ENCODE measurements around the gene APBB2. TPM values are rescaled to one million over a fixed set of nuclear protein-coding genes. Genes with fewer than 3 reads are reported as not detected.
A peak's percentile ranks its signal among the peaks of the same experiment; 100 is the strongest.

Gene APBB2
- total RNA-seq, 4 donors from 2014 or later: 47.5 to 99.9 (median 57.5) TPM

GRCh38 chr4:41212616-41213203, 1.6 kb downstream of the APBB2 start:
- Histone ChIP-seq H3K4me1 (peaks cover 0 to 22% (median 7%) of the 10 kb centered on the region in 4 donors), H3K36me3 (no peaks in the 10 kb centered on the region), H3K27me3 (no peaks in the 10 kb centered on the region), H3K27ac (no peak overlapping the region), H3K4me3 (peak overlapping the region in 2 of 4 donors; percentile 85 to 86), H3K9me3 (no peaks in the 10 kb centered on the region)
- peak in 4 of 6 experiments; percentile 20 to 71 (median 60) for TF ChIP-seq CTCF (IDR thresholded peaks at IDR 0.05)
- TF ChIP-seq POLR2A (IDR thresholded peaks at IDR 0.05): no peak
- DNase-seq: peak in 1 of 3 donors; percentile 59

- Histone ChIP-seq H3K9me3 (no peaks in the 10 kb centered on the region), H3K4me1 (peaks cover 0 to 22% (median 7%) of the 10 kb centered on the region in 4 donors), H3K4me3 (peak overlapping the region in 2 of 4 donors; percentile 85 to 86), H3K27ac (no peak overlapping the region), H3K27me3 (no peaks in the 10 kb centered on the region), H3K36me3 (no peaks in the 10 kb centered on the region)
- DNase-seq: no peak
- TF ChIP-seq POLR2A (IDR thresholded peaks at IDR 0.05) (no peak), CTCF (IDR thresholded peaks at IDR 0.05) (no peak)
These were observed 2.3 kb downstream of the APBB2 start for GRCh38 chr4:41211951-41212615.

GRCh38 chr4:41209901-41210300, 4.4 kb downstream of the APBB2 start:
- H3K4me1 ChIP-seq: peaks cover 0 to 18% (median 5%) of the 10 kb centered on the region in 4 donors
- H3K4me3 ChIP-seq: peak overlapping the region in 2 of 4 donors; percentile 34 to 46
- no peaks in the 10 kb centered on the region for H3K27me3 ChIP-seq
- TF ChIP-seq CTCF (IDR thresholded peaks at IDR 0.05) (no peak), POLR2A (IDR thresholded peaks at IDR 0.05) (no peak)
- no peaks in the 10 kb centered on the region for H3K9me3 ChIP-seq
- peak in 1 of 3 donors; percentile 66 for DNase-seq
- H3K27ac ChIP-seq: peak overlapping the region in 3 of 4 donors; percentile 8 to 90 (median 59)
- no peaks in the 10 kb centered on the region for H3K36me3 ChIP-seq

GRCh38 chr4:41209187-41209586, 5.2 kb downstream of the APBB2 start:
- TF ChIP-seq CTCF (IDR thresholded peaks at IDR 0.05): no peak
- no peak for TF ChIP-seq POLR2A (IDR thresholded peaks at IDR 0.05)
- H3K27ac ChIP-seq: peak overlapping the region in 2 of 4 donors; percentile 59 to 90
- H3K36me3 ChIP-seq: no peaks in the 10 kb centered on the region
- DNase-seq: peak in 2 of 3 donors; percentile 63 to 81
- H3K9me3 ChIP-seq: no peaks in the 10 kb centered on the region
- peak overlapping the region in 2 of 4 donors; percentile 34 to 46 for H3K4me3 ChIP-seq
- no peaks in the 10 kb centered on the region for H3K27me3 ChIP-seq
- H3K4me1 ChIP-seq: peaks cover 0 to 25% (median 4%) of the 10 kb centered on the region in 4 donors

GRCh38 chr4:41207291-41207831, 7.0 kb downstream of the APBB2 start:
- no peaks in the 10 kb centered on the region for H3K27me3 ChIP-seq
- no peaks in the 10 kb centered on the region for H3K36me3 ChIP-seq
- TF ChIP-seq POLR2A (IDR thresholded peaks at IDR 0.05) (no peak), CTCF (IDR thresholded peaks at IDR 0.05) (no peak)
- H3K9me3 ChIP-seq: no peaks in the 10 kb centered on the region
- H3K4me1 ChIP-seq: peaks cover 0 to 25% (median 0%) of the 10 kb centered on the region in 4 donors
- no peak overlapping the region for H3K4me3 ChIP-seq
- DNase-seq: no peak
- H3K27ac ChIP-seq: no peak overlapping the region
